Stimulated activated CD8-positive, alpha-beta memory T cell treated with anti-CD3 and anti-CD28 coated beads, Interleukin-15, amount 100 ng/mL, for 4 hours (primary cell): ENCODE data around the gene MYOD1.

ENCODE experiments used
- DNase-seq, 2 donors: peaks; one replicate each; pipeline ENCODE4 v3.0.0-alpha.2; 2020; ENCODE audit warnings: low read depth in 2 of 2

The MYOD1 gene

DNA sequence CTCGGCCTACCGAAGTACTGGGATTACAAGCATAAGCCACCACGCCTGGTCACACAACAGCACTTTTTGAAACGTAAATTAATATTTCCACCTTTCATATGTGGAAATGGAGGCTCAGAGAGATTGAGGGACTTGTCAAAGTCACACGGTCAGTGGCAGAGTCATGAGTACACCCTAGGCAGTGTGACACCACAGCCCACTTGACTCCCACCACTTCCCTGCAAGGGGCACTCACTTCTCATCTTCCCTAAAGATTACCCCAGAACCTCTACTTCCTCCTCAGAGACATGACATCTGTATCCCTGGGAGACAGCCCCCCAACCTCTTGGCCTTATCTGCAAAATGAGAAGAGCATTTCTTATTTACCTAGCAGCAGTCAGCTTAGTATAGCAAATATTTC is 16.5 kb upstream of the MYOD1 start:
- no peak for DNase-seq

GRCh38 chr11:17703951-17704350 is 15.4 kb upstream of the MYOD1 start:
- no peak for DNase-seq

DNA sequence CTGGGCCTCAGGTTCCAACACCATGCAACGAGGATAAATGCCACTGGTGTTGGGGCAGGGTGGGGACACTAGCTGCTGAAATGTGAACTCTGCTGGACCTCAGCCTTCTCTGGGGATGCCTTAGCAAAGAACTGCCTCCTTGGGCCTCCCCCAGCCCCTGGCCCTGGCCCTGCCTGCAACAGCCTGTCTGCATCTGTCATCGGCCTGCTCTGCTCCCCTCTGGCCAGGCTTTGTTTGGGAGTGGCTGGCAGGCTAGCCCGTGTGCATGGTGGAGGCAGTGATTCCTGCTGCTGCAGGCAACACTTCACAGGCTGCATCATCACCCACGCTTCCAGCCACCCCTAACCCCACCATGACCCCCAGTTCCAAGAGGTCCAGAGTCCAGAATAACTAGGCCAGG is 11.5 kb upstream of the MYOD1 start:
- DNase-seq: no peak

DNA sequence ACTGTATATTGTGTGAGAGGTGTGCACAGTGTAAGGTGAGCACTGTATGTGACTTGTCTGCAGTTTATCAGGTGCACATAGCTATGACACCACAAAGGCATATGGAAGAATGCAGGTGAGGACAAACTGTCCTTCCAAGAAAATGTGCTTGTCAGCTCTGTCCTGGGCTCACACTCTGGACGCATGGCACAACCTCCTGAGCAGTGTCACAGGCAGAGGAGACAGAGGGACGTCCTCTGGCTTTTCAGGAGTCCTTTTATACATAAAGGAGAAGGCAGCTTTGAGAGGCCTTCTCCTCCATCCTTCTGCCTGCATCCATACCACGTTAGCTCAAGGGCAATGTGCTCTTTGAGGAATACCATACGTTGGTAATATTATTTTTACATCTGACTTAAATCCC is 7.5 kb upstream of the MYOD1 start:
- no peak for DNase-seq

- DNase-seq: no peak
Observed at GRCh38 chr11:17713851-17714250, 5.5 kb upstream of the MYOD1 start.

GRCh38 chr11:17714356-17714854 is 5.0 kb upstream of the MYOD1 start:
- DNase-seq: no peak

GRCh38 chr11:17714870-17715269 is 4.5 kb upstream of the MYOD1 start:
- DNase-seq: no peak

DNA sequence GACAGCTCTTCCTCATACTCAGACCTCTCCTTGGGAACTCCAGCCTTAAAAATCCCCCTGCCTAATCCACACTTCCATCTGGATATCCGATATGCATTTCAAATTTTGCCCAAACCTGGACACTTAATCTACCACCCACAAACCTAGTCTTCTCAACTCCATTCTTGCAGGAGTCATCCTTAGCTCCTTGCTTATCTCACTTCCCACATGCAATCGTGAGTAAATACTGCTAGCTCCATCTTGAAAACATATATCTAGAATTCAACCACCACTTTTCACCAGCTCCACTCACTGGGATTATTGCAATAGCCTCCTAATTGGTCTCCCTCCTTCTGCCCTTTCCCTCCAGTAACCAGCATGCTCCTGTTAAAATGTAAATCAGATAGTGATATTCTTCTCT is 2.6 kb upstream of the MYOD1 start:
- DNase-seq: no peak

DNA sequence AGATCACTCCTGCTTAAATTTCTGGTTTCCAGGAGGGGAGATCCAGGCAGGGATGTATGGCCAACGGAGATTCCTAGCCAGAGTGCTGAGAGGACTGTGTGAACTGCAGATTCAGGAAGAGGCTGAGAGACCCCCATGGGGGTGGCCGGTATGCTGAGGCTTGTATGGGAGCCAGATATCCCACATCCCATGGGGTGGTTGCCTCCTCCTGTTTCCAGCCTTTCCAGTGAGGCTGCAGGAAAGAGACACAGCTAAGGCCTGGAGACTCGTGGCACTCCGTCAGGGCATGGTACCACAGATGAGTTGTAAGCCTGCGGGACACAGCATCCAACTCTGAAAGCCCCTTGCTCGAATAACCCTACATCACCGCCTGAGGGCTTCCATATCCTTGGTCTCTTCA is 1.4 kb upstream of the MYOD1 start:
- no peak for DNase-seq

GRCh38 chr11:17718510-17718962 is 835 bp upstream of the MYOD1 start:
- DNase-seq: no peak

- no peak for DNase-seq
Observed at GRCh38 chr11:17719938-17720795, 796 bp downstream of the MYOD1 start.

GRCh38 chr11:17720796-17721171 is 1.4 kb downstream of the MYOD1 start:
- DNase-seq: no peak

- no peak for DNase-seq
Observed at GRCh38 chr11:17721242-17721999, 2.0 kb downstream of the MYOD1 start.

DNA sequence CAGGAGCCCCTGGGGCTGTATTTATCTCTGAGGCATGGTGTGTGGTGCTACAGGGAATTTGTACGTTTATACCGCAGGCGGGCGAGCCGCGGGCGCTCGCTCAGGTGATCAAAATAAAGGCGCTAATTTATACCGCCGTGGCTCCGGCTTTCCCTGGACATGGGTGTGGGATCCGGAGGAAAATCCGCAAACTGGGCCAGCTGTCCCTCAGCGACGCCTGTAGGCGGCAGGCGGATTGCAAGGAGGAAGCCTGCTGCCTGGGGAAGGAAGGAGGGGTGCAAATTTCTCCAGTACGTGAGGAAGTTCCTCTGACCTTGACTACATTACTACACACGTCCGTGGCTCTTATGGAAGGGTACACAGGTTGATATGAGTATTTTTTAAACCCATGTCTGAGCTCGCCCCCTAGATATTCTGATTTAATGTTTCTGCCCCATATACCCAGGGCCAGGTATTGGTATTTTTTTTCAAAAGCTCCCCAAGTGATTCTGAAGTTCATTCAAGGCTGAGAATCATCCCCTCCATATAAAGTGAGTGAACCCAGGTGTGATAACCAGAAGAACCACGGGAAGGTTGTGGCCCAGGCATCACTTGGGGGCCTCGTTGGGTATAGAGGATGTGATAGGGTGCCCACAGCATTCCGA is 2.8 kb downstream of the MYOD1 start:
- no peak for DNase-seq

- no peak for DNase-seq
Observed at GRCh38 chr11:17724020-17724908, 4.9 kb downstream of the MYOD1 start.

- DNase-seq: no peak
Observed at GRCh38 chr11:17725174-17725573, 5.8 kb downstream of the MYOD1 start.

DNA sequence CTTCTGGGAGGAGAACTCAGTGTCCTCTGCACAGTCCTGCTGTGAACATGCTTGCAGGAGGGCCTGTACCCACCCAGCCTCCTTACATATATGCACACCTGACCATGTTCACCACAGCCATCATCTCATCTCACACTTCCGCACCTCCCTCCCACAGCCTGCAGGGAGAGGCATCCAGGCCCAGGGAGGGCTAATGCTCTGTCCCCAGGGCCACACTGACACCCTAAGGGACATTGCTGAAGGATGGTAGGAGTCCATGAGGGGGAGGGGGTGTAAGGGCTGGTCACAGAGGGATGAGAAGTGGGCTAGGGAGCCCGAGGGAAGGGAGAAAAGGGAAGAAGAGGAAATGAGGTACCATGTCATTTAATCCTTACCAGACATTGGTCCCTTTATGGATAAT is 10.8 kb downstream of the MYOD1 start:
- DNase-seq: no peak

DNA sequence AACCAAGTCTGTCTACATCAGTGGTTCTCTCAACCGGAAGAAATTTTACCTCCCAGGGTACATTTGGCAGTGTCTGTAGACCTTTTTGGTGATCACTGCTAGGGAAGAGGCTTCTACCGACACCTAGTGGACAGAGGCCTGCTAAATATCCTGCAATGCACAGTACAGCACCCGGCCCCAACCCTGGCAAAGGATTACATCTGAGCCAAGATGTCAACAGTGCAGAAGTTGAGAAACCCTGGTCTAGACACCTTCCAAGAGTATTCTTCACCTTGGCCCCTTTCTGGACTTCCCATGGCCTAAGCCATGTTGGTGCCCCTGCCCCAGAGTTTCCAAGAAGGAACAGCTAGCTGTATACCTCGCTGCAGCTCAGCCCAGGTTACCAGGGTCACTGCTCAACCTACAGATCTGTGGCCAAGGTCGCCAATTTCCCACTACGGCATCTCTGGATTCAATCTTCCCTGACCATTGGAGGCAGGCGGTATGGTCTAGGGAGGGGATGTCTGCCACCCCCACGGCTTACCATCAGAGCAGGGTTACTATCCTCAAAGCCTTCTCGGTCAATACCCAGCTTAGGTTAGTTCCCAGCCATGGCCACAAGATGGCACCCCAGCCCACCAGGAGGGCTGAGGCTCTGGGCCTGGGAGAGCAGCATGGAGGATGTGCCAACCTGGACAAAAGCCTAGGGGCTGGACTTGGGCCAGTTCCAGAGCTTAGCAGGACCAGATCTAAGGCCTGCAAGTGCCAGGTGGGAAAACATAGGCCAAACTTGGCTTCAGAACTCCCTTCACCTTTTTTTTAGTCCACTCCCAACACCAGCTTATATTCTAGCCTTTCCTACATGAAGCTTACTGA is 11.5 kb downstream of the MYOD1 start:
- DNase-seq: peak in 1 of 2 donors; percentile 9

DNA sequence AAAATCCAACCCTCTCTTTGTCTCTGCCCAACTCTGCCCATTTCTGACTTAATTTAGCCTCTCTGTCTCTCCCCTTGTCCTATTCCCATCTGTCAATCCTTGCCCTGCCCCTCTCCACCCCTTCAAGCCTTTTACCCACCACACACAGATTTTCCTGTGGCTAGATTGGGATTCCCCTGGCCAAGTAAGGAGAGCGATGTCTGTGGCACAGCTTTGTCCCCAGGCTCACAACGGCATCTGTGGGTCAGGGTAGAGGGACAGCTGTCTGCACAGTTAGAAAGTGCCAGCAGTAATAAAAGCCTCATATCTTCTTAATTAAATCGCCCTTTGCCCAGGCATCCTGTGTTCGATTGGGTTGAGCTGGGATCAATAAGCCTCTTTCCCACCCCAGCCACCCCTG is 13.9 kb downstream of the MYOD1 start:
- DNase-seq: no peak

- DNase-seq: no peak
Observed at GRCh38 chr11:17734418-17734911, 15.1 kb downstream of the MYOD1 start, which contains the start of gene KCNC1. Gene KCNC1, plus strand, starts transcription at chr11:17734781. Its CDS starts 1,222 bp downstream, at chr11:17736003.
